RWPE1 (cell line): ENCODE results near the gene NCAM2.

Experiments
- CTCF ChIA-PET: fragments of 350-600 bp; sonication (Branson Sonifier 250); formaldehyde crosslinking; extraction: SDS; loops from one replicate; lab custom pipeline; 2021; lab: Yijun Ruan, JAX
- POLR2A ChIA-PET: fragments of 400-600 bp; formaldehyde crosslinking; extraction: SDS; loops from one replicate; lab custom pipeline; 2020; ENCODE audit warnings: antibody characterized with exemption; ENCODE audit not compliant: low non-redundant PET; lab: Yijun Ruan, JAX
- DNase-seq: peaks from one replicate; pipeline ENCODE4 v3.0.0; 2012; ENCODE audit warnings: low spot score
- H3K27ac ChIP-seq: fragments of 450-650 bp; 2 replicates; pipeline ENCODE4 v1.5.1; 2017
- CTCF ChIP-seq: fragments of 450-650 bp; conservative IDR thresholded peaks from 2 replicates; pipeline ENCODE4 v1.5.1; 2017; ENCODE audit warnings: low read depth, mild to moderate bottlenecking

The NCAM2 gene

DNA sequence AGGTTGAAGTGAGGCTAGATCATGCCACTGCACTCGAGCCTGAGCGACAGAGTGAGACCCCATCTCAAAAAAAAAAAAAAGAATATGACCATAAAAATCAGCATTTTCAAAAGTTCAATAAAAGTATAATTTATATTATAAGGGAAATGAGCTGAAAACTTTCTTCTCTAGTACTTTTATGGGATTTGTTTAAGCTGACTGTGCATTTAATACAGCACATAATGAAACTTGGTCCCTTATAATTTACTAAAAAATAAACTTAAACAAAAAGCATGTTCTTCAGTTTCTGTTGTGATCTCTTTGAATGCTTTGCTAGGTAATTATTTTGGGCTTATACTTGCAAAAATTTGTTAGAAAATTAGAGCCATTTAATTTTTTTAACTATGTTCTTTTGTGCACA lies 77.8 kb downstream of the NCAM2 start:
- CTCF ChIA-PET: no interaction called here
- POLR2A ChIA-PET: no interaction called here
- no peak for DNase-seq
- H3K27ac ChIP-seq: no peak overlapping the region
- TF ChIP-seq CTCF: no peak

DNA sequence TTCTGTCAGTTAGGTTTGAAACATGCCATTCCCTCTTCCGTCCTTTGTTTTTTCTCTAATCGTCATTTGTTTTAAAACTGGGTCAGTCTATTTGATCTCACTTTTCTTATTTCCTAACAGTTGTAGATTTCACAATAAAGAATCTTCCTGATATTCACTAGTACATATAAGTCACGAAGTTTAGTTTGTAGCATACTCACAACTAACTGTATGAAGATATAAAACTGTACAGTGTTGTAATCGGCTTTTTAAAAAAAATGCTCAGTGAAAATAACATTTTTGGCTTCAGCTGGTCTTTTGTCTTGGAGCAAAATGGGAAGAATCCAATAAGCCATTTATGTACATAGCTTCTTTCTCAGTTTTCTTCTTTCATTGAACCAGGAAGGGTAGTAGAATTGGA lies 78.3 kb downstream of the NCAM2 start:
- TF ChIP-seq CTCF: no peak
- H3K27ac ChIP-seq: no peak overlapping the region
- POLR2A ChIA-PET: no interaction called here
- DNase-seq: no peak
- CTCF ChIA-PET: interaction anchor here (0.7 kb wide), 2 partner anchors 9 to 62 kb away, joined by 3 to 4 read pairs; no protein-coding TSS in a partner anchor

DNA sequence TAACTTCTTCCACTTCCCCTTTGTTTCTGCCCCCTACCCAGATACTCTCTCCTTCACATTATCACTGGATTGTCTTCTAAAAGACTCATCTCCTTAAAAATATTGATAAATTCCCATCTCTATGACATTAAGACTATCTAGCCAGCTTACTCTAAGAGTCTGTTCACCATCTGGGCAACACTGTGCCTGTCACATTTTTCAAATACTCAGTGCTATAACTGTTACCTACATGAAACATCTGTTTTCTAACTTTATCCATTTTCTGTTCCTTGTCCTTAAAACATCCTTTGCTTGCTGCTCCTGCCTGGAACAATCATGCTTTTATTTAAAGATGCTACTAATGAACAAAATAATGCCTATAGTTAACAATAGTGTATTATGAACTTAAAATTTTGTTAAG lies 81.4 kb downstream of the NCAM2 start:
- no peak overlapping the region for H3K27ac ChIP-seq
- no peak for TF ChIP-seq CTCF
- POLR2A ChIA-PET: interaction anchor here (0.7 kb wide), 1 partner anchor 11 kb away, joined by 3 read pairs; no protein-coding TSS in a partner anchor
- no peak for DNase-seq
- CTCF ChIA-PET: no interaction called here

GRCh38 chr21:21084179-21084578 lies 86.0 kb downstream of the NCAM2 start:
- POLR2A ChIA-PET: no interaction called here

DNA sequence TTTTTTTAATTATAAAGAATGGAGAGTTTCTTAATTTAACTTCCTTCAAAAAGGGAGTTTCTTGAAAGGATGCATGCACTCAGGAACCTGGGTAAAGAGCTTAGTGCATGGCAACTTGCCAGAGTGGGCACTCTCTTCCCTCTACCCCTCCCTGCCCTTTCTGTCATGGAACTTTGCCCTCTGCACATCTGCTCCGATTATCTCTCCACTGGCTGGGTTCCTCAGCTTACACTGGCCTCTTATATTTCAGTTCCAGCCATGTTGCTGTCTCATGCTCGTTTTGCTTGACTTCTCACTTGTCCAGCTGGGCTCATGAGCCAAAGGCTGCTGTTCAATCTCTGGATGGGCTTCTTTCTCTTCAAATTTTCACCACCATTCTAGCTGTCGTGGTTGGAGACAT lies 87.0 kb downstream of the NCAM2 start:
- POLR2A ChIA-PET: no interaction called here
- DNase-seq: no peak
- CTCF ChIA-PET: interaction anchor here (0.6 kb wide), 1 partner anchor 1140 kb away, joined by 3 read pairs; no protein-coding TSS in a partner anchor
- no peak overlapping the region for H3K27ac ChIP-seq
- TF ChIP-seq CTCF: no peak

More at GRCh38 chr21:21084179-21084578, 86.0 kb downstream of the NCAM2 start:
- no peak overlapping the region for H3K27ac ChIP-seq
- no peak for DNase-seq
- no peak for TF ChIP-seq CTCF
- CTCF ChIA-PET: no interaction called here

DNA sequence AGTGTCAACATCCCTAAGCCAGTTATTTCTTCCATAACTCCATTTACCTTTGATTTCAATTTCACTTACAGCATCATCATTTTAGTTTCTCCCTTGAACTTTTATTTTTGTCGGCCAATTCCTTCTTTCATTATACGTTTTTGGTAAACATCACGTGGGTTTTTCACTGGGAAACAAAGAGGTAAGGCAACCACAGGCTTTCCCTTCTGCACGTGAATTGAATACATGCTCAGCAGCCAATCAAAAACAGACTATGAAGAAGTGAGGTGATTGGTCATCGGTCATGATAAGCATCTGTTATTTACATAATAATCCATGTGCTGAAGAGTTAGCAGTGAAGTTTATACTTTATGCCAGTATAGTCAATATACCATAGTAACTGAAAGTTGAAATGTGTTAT lies 98.7 kb downstream of the NCAM2 start:
- no peak overlapping the region for H3K27ac ChIP-seq
- DNase-seq: no peak
- TF ChIP-seq CTCF: no peak
- CTCF ChIA-PET: no interaction called here
- POLR2A ChIA-PET: no interaction called here

- POLR2A ChIA-PET: no interaction called here
- CTCF ChIA-PET: no interaction called here
- H3K27ac ChIP-seq: no peak overlapping the region
- DNase-seq: no peak
- TF ChIP-seq CTCF: no peak
These were observed 99.3 kb downstream of the NCAM2 start for GRCh38 chr21:21097466-21097865.
